Measurements from ENCODE around the gene DCST2. TPM values are rescaled to one million over a fixed set of nuclear protein-coding genes. Genes with fewer than 3 reads are reported as not detected.

DCST2 gene
- total RNA-seq, 1 donor from 2014 or later = not detected

Small RNA genes lying within 50 kb of the gene (small RNA-seq; reads per million reads assigned to genes)
- gene MIR4258 = not detected

Other genes with a start within 250 kb of the DCST2 start
- 3.7 TPM for gene KCNN3, start 163.5 kb downstream of the DCST2 start, total RNA-seq
- 12.5 TPM for gene PMVK, start 97.1 kb downstream of the DCST2 start, total RNA-seq
- gene PBXIP1, start 77.7 kb downstream of the DCST2 start, total RNA-seq = 190 TPM
- gene PYGO2, start 72.0 kb downstream of the DCST2 start, total RNA-seq = 16.2 TPM
- gene SHC1, start 63.0 kb downstream of the DCST2 start, total RNA-seq = 36.0 TPM
- 31.8 TPM for gene CKS1B, start 59.1 kb downstream of the DCST2 start, total RNA-seq
- 16.2 TPM for gene FLAD1, start 50.4 kb downstream of the DCST2 start, total RNA-seq
- gene LENEP, start 40.2 kb downstream of the DCST2 start, total RNA-seq = not detected
- gene ZBTB7B, start 31.0 kb downstream of the DCST2 start, total RNA-seq = 7.8 TPM
- gene DCST1, start within 50 bp of the DCST2 start, total RNA-seq = not detected
- 33.9 TPM for gene ADAM15, start 17.5 kb upstream of the DCST2 start, total RNA-seq
- 3.7 TPM for gene EFNA4, start 30.0 kb upstream of the DCST2 start, total RNA-seq
- 0.52 TPM for gene EFNA3, start 45.1 kb upstream of the DCST2 start, total RNA-seq
- gene EFNA1, start 94.1 kb upstream of the DCST2 start, total RNA-seq = 13.0 TPM
- gene SLC50A1, start 102.1 kb upstream of the DCST2 start, total RNA-seq = 19.8 TPM
- 13.6 TPM for gene DPM3, start 106.8 kb upstream of the DCST2 start, total RNA-seq
- gene KRTCAP2, start 139.5 kb upstream of the DCST2 start, total RNA-seq = 104 TPM
- under 0.01 TPM for gene TRIM46, start 140.1 kb upstream of the DCST2 start, total RNA-seq
- gene THBS3, start 174.1 kb upstream of the DCST2 start, total RNA-seq = 40.2 TPM
- 16.2 TPM for gene MTX1, start 174.9 kb upstream of the DCST2 start, total RNA-seq
- gene ENTREP3, start 221.7 kb upstream of the DCST2 start, total RNA-seq = 2.1 TPM
- gene SCAMP3, start 228.6 kb upstream of the DCST2 start, total RNA-seq = 16.2 TPM
- 23.5 TPM for gene CLK2, start 239.7 kb upstream of the DCST2 start, total RNA-seq
- gene HCN3, start 243.7 kb upstream of the DCST2 start, total RNA-seq = 1.0 TPM

All from skeletal muscle tissue (tissue), 2 donors.